Neural progenitor cell (in vitro differentiated cells): Measurements from ENCODE around the gene FBRSL1.

Experiments
- EZH2 ChIP-seq: fragments of 200-600 bp; sonication (generic); IDR thresholded peaks from 2 replicates; pipeline ENCODE4 v1.6.1; 2017; ENCODE audit warnings: antibody characterized with exemption, mild to moderate bottlenecking, moderate library complexity
- EZH2phosphoT487 ChIP-seq: fragments of 200-600 bp; sonication (generic); IDR thresholded peaks from 2 replicates; pipeline ENCODE4 v1.6.1; 2017; ENCODE audit warnings: antibody characterized with exemption
- TF ChIP-seq, protein P1 (sequence below): fragments of 200-600 bp; sonication (generic); IDR thresholded peaks from 2 replicates; pipeline ENCODE4 v1.5.1; 2017; ENCODE audit warnings: antibody characterized with exemption, mild to moderate bottlenecking

GRCh38 chr12:132514838-132515237, 24.9 kb downstream of the FBRSL1 start:
- TF ChIP-seq, protein P1, sequence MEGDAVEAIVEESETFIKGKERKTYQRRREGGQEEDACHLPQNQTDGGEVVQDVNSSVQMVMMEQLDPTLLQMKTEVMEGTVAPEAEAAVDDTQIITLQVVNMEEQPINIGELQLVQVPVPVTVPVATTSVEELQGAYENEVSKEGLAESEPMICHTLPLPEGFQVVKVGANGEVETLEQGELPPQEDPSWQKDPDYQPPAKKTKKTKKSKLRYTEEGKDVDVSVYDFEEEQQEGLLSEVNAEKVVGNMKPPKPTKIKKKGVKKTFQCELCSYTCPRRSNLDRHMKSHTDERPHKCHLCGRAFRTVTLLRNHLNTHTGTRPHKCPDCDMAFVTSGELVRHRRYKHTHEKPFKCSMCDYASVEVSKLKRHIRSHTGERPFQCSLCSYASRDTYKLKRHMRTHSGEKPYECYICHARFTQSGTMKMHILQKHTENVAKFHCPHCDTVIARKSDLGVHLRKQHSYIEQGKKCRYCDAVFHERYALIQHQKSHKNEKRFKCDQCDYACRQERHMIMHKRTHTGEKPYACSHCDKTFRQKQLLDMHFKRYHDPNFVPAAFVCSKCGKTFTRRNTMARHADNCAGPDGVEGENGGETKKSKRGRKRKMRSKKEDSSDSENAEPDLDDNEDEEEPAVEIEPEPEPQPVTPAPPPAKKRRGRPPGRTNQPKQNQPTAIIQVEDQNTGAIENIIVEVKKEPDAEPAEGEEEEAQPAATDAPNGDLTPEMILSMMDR, result no peak
- TF ChIP-seq EZH2, result no peak
- no peak for TF ChIP-seq EZH2phosphoT487
